ENCODE results near the gene FREM2.

DNA sequence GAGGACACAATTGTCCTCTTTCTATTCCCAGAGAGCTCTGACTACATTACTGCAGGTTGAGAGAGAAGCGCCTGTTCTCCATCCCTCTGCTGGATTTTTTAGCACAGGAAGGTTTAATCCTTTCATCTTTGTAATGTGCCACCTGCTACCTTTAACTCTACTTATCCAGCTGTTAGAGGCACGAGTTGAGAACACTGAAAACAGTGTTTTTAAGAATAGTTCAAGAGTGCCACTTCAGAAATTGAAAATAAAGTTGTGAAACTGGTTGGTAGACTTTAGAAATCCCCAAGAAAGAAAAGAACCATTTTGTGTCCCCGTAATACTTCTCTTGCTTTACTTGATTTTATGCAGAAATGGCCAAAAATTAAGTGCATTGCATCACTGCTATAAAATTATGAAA, 20.6 kb downstream of the FREM2 start:
- TF ChIP-seq ZNF350 (tag by site-specific recombination; IDR thresholded peaks at IDR 0.05), result no peak
- TF ChIP-seq, protein P1, sequence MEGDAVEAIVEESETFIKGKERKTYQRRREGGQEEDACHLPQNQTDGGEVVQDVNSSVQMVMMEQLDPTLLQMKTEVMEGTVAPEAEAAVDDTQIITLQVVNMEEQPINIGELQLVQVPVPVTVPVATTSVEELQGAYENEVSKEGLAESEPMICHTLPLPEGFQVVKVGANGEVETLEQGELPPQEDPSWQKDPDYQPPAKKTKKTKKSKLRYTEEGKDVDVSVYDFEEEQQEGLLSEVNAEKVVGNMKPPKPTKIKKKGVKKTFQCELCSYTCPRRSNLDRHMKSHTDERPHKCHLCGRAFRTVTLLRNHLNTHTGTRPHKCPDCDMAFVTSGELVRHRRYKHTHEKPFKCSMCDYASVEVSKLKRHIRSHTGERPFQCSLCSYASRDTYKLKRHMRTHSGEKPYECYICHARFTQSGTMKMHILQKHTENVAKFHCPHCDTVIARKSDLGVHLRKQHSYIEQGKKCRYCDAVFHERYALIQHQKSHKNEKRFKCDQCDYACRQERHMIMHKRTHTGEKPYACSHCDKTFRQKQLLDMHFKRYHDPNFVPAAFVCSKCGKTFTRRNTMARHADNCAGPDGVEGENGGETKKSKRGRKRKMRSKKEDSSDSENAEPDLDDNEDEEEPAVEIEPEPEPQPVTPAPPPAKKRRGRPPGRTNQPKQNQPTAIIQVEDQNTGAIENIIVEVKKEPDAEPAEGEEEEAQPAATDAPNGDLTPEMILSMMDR (tag by site-specific recombination; IDR thresholded peaks at IDR 0.05), result no peak
